HG03439 (cell line): ENCODE data around the gene M6PR.
A peak's percentile ranks its signal among the peaks of the same experiment; 100 is the strongest.

Source experiments
- ATAC-seq: cut with Tn5 transposase; IDR thresholded peaks from one replicate; pipeline ENCODE4 v1.9.1; 2021; ENCODE audit warnings: mild to moderate bottlenecking, moderate library complexity; ENCODE audit not compliant: unreplicated experiment

The M6PR gene

DNA sequence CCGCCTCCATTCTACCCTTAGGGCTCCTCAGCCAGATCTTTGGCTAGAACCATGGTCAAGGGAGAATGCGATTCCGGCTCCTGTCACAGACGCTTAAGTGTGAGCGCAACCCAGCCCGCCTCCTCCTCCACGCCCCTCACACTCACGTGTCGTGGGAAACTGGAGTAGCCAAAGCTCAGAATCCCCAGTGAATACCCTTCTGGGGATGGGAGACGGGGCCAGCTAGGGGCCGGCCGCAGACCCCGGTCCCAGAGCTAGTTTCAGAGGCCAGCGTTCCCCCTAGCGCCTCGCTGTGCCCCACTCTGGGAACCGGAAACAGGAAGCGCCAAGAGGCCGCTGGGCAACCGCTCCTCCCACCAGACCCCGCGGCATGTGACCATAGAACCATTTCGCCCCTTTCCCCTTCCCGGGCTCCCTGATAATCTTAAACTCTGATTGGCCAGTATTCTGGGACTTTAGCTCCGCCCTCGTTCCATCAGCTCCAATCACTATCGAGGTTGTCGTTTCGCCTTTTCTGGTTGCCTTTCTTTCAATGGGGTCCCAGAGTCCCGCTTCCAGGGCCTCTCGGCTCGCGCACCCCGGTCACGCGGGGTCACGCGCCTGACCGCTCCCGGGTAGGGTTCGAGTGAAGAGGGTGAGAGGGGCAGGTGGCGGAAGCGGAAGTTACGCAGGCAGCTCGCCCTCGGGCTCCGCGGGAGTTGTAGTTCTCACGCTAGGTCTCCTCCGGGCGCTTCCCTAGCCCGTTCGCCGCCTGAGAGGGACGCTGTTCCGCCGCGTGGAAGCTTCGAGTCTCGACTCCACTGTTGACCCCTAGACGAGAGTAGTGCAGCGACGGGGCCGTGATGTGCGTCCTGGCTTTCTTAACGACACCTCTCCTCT lies at the start of gene M6PR:
Gene M6PR, minus strand, starts transcription at position 304 of the 879 bp plus-strand sequence. CDS start 3,241 bp downstream, outside the sequence.
- ATAC-seq: peak; percentile 88

DNA sequence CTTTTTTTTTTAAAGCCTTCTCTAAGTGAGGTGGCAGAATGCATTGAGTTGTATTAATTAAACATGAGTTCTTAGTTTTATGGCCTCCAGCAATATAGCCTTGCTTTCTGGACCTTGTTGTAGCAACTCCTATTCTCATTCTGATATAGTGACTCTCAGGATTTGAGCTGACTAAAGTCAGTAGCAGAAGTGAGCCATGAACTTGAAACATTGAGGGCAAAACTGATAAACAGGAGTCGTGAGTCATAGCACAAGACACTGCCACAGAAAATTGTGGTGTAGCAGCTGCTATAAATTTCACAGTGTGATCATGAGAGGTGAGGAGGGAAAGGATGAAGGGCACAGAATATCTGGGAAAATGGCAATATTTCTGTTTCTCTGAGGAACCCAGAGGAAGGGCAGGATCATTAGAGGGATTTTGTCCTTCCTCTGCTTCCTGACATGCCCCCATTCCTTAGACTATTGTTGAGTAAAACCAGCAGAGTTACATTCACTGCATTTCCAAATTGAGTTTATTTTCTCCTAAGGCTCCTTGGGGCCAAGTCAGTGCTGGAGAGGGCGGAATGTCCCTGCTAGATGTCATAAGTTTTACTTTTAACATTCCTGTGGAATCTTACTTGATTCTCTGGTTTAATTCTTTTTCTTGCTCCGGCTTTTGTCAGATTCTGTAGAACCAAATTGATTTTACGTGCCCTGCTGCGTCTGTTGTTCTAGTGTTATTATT lies 47.4 kb upstream of the M6PR start:
- peak; percentile 98 for ATAC-seq

DNA sequence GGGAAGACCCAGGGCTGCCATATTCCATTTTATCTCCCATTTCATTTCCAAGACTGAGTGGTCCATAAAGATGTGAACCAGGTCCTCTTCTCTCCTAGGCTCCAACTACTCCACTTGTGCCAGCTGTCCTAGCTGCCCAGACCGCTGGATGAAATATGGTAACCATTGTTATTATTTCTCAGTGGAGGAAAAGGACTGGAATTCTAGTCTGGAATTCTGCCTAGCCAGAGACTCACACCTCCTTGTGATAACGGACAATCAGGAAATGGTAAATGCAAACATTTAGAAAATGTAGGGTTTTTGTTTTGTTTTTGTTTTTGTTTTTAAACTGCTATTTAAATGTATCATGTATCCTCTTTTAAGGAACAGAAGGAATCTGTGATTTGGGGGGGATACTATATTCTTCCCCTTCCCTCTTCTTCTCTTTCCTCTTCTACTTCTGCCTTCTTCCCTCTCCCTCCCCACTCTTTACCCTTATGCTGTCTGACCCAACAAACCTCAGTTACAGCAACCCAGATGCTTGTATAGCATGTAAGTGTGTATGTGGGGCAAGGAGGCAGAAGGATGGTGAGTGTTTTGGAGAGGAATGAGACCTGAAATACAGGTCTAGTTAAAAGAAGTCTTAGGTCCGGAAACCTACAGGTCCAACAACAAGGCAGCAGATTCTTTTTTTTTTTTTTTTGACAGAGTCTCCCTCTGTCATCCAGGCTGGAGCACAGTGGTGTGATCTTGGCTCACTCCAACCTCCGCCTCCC lies 45.8 kb upstream of the M6PR start:
- ATAC-seq: no peak

DNA sequence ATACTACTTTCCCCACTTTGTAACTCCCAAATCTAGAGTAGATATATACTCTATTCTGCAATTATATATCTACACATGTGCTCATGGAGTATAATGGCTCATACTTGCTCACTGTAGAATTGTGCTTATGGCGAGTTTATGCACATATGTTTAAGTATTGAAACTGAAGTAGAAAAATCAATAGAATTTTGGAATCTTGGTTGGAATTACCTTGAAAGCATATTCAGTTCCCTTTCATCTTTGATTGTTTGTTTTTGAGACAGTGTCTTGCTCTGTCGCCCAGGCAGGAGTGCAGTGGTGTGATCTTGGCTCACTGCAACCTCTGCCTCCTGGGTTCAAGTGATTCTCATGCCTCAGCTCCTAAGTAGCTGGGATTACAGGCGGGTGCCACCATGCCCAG lies 44.4 kb upstream of the M6PR start:
- ATAC-seq: no peak

DNA sequence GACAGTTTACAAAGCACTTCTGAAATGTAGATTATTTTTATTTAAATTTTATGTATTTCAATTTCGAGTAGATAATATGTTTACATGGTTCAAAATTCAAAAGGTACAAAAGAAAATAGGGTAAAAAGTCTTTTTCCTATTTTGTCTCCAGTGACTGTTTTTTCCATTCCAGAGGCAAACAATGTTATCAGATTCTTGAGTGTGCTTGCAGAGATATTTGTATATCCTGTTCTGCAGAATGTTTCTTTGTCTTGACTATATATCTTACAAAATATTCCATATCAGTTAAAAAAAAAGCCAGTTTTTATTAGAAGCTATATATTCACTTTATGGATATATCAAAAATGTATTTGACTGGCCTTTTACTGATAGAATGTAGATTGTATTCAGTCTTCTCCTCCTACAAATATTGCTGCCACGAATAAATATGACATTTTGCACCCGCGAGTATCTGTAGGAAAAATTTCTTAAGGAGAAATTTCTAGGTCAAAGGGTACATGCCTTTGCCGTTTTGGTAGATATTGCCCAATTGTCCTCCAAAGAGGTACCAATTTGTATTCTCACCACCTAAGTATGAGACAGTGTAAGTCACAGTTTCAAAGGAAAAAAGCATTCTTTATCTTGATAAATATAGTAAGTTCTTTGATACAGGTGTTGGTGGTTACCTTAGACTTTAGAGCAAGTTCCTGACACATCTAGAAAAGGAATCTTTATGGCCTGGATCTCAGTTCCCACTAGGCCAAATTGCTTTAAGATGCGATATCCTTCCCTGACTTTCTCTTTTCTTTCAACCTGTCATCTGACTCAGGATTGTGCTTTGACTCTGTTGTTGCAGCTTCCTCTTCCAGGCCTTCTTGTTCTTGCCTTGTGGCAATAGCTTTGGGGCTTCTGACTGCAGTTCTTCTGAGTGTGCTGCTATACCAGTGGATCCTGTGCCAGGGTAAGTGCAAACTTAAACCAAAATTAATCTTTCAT lies 42.2 kb upstream of the M6PR start:
- ATAC-seq: no peak

DNA sequence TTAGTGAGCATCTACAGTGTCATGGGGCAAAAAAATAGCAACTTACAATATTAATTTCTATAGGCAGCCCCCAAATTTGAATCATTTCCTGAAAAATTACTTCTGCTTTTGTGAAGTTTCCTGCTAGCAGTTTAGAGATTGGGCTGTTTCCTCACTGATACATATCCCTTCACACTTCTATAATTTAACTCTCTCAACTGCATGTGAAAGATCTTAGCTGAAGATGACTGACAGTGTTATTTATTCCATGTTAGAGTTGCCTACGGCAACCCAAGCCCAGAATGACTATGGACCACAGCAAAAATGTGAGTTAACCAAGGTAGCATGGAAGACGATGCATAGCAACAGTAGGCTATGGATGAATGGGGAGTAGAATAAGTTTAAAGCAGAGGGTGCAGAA lies 40.0 kb upstream of the M6PR start, which contains the start of gene KLRG1:
Gene KLRG1, plus strand, starts transcription at position 134 of the 400 bp plus-strand sequence. Its CDS starts 90 bp downstream, at position 224.
- ATAC-seq: no peak

DNA sequence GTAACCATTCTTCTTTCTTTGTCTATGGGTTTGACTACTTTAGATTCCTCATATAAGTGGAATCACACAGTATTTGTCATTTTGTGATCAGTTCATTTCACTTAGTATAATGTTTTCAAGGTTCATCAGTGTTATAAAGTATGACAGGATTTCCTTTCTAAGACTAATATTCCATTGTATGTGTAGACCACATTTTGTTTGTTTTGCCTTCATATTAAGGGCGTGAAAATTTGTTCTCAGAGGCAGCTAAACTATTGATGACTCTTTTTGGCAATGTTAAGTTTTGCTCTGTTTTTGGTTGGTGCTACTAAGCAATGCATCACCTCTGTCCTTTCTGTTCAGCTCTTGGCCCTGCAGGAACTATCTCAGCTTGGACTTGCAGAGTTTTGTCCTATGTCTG lies 38.2 kb upstream of the M6PR start:
- no peak for ATAC-seq

DNA sequence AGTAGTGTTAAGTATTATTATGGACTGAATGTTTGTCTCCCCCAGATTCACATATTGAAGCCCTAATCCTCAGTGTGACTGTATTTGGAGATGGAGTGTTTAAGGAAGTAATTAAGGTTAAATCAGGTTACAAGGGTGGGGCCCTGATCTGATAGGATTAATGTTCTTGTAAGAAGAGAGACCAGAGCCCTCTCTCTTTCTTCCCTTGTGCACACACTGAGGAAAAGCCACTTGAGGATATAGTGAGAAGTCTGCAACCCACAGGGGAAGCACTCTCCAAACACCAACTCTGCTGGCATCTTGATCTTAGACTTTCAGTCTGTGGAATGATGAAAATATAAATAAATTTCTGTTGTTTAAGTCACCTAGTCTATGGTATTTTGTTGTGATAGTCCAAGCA lies 37.7 kb upstream of the M6PR start:
- no peak for ATAC-seq

DNA sequence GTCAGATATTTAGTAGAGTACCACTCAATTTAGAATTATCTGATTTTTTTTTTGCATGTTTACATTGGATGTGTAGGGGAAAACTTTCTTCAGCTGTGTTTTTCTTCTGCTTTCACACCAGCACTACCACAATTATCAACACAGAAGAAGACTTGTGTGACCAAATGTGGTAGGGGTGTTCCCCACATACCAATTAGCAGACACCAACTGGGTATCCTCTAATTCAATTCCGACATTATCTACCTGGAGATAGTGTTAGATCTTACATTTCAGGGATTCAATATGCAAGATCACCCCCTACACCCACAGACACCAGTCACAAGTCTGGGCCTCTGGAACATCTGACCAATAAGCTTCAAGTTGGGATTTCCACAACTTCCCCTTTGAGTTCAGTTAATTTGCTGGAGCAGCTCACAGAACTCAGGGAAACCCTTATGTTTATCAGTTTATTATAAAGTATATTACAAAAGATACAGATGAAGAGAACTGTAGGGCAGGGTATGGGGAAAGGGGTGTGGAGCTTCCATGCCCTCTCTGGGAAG lies 35.8 kb upstream of the M6PR start:
- ATAC-seq: no peak

DNA sequence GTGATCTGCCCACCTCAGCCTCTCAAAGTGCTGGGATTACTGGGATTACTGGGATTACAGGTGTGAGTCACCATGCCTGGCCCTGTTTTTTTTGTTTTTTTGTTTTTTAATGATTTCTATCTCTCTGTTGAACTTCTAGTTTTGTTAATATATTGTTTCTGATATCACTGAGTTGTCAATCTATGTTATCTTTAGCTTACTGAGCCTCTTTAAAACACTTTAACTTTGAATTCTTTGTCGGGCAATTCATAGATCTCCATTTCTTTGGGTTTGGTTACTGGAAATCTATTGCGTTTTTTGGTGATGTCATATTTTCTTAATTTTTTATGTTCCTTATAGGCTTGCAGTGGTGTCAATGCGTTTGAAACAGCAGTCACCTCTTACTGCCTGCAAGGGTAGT lies 30.7 kb upstream of the M6PR start:
- no peak for ATAC-seq

DNA sequence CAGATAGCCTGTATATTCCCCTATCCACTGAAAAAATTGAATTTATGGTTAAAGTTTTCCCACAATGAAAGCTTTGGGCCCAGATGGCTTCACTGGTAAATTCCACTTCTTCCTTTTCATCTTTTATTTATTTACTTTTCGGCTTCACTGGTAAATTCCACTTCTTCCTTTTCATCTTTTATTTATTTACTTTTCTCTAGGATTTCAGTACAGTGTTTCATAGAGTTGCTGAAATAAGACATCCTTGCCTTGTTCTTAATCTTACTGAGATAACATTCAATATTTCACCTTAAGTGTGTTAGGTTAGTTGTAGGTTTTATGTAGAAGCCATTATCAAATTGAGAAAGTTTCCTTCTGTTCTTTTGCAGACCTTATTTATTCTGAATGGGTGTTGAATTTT lies 21.0 kb upstream of the M6PR start:
- no peak for ATAC-seq

DNA sequence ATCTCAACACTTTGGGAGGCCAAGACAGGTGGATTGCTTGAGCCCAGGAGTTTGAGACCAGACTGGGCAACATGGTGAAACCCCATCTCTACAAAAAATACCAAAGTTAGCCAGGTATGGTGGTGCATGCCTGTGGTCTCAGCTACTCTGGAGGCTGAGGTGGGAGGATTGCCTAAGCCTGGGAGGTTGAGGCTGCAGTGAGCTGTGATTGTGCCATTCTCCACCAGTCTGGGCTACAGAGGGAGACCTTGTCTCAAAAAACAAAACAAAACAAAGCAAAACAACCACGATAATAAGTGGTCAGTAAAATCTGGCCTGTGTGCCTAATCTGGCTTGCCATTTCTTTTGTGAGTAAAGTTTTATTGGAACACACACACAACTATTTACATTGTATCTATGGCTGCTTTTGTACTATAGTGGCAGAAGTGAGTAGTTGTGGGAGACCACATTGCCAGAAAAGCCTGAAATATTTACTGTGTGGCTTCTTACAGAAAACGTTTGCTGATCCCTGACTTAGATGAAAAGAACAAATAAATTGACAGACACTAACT lies 20.5 kb upstream of the M6PR start:
- ATAC-seq: no peak

DNA sequence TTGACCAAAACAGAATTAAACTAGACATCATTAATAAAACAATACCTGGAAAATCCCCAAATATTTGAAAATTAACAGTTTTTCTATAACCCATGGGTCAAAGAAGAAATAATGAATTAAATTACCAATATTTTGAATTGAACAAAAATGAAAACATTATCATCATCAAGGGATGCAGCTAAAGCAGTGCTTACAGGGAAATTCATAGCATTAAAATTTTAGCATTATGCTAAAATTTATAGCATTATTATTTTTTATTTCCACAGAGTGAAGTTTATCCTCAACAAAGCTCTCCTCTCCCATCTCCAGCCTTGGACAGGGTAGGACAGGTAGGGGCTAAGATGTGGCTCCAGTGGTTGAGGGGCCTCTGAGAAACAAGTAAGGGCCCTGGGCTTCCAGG lies 19.3 kb upstream of the M6PR start:
- ATAC-seq: no peak

DNA sequence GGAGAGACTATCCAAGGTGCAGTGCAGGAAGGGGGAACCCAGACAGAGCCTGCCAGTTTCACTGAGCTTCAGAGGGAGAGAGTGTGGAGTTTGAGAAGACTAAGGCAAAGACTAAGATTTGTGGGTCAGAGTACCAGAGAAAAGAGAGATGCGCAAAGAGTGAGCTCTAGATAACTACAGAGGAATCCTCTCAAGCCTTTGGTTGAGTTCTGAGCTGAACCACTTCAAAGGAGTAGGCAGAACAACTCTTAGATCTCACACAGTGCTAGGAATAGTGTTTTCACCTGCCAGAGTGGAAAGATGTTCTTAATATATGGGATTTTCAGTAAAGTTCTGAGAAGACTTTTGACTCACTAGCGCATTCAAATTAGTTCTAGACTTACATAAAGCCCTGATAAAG lies 10.7 kb upstream of the M6PR start:
- no peak for ATAC-seq

DNA sequence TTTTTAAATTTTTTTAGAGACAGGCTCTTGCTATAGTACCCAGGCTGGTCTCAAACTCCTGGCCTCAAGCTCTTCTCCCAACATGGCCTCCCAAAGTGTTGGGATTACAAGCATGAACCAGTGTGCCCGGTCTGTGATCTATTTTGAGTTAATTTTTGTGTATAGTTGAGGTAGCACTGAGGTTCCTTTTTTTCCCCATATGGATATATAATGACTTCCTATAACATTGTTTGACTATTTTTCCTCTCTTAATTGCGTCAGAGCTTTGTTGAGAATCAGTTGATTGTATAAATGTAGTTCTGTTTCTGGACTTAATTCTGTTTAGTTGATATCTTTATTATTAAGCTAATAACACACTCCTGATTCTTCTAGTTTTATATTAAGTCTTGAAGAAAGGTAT lies 8.6 kb upstream of the M6PR start:
- no peak for ATAC-seq

DNA sequence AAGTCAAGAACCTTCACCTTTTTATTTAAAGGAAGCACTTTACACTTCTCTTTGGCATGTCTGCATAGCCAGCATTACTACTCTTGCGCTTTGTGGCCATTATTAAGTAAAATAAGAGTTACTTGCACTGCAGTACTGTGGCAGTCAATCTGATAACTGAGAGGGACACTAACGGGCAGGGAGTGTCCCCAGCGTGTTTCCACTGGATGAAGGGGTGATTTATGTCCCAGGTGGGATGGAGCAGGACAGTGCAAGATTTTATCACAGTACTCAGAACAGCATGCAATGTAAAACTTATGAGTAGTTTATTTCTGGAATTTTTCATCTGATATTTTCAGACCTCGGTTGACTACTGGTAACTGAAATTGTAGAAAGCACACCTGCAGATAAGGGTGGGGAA lies 8.1 kb upstream of the M6PR start:
- ATAC-seq: no peak

DNA sequence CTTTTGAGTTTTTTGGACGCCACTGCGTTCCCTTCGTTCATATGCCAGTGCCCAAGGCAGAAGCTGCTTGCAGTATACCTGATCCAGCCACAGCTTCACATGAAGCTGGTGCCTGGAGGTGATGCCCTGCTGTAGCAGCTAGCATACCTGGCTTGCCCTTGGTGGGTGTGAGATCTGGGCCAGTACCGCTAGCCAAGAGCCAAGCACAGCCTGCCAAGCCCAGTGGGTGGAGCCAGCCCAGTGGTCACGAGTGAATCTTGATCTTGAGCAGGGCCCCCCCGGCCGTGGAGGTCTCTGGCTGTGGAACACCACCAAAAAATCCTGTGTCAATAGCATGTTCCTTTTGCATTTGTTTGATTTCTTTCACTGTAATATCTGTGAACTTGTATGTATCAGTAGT lies 7.3 kb upstream of the M6PR start:
- ATAC-seq: no peak

DNA sequence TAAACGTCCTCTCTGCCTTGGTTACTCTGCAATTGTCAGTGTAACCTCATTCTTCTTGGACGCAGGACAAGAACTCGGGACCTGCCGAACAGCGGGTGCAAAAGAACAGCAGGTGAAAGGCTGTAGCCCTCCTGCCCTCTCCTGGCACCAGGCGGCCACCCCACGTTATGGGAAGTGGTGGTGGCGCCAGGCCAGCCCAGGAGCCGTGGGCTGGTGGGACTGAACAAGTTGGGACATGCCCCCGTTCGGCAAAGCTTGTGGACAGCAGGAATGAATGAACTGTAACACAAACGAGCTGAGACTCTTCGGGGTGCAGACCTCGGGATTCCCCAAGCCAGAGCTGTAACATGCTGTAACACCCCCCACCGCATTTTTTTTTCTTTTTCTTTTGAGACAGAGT lies 6.6 kb upstream of the M6PR start:
- ATAC-seq: no peak

DNA sequence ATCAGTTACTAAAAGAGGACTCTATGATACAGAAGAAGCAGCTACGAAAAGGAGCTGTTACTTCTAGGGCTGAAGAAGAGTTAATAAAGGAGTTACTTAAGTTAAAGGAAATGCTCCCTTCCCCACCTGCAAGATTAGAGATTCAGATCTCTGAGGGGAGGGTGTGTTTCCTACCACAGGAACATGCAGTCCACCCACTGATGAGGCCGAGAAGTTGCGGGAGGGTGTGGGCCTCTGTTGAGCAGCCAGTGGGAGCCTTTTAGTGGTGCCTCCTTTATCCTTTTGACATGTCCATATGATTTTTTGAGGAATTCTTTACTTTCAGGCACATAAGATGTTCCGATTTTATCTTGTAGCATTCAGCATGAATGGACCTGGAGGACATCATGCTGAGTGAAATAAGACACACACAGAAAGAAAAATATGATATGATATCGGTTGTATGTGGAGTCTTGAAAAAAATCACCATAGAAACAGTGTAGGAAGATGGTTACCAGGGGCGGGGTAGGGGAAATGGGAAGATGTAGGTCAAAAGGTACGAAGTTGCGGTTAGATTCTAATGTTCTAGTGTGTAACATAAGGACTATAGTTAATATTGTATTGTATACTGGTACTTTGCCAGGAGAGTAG lies 4.4 kb upstream of the M6PR start:
- no peak for ATAC-seq
